Hepatocyte (in vitro differentiated cells): Measurements from ENCODE around the gene NAP1L1.

Experiments
- EZH2 ChIP-seq: fragments of 200-600 bp; sonication (generic); IDR thresholded peaks from 2 replicates; pipeline ENCODE4 v1.6.1; 2016; ENCODE audit warnings: antibody characterized with exemption, mild to moderate bottlenecking, borderline replicate concordance
- TF ChIP-seq, protein P1 (sequence below): fragments of 200-600 bp; sonication (generic); IDR thresholded peaks from 2 replicates; pipeline ENCODE4 v1.5.1; 2016; ENCODE audit warnings: antibody characterized with exemption, mild to moderate bottlenecking; ENCODE audit not compliant: poor library complexity

DNA sequence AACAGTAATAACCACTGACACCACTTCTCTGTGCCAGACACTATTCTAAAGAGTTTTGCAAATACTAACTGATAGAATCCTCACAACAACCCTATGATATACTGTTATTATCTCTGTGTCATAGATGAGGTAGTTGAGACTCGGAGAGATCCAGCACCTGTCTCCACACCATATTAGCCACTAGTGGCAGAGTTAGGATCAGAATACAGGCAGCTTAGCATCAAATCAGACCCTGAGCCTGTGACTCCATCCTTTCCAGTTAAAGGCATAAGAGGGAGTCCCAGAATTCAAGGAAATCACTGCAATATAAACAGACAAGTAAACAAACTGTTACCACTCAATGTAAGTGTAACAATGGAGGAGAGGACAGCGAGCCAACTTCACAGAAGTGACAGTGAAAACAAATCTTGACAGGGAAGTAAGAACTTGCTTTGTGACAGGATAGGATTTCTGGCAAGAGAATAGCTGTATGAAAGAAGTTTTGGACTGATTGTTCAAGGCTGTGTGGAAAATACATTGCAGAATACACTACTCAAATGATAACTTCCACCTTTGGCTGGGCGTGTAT, 11.7 kb upstream of the NAP1L1 start:
- TF ChIP-seq, protein P1, sequence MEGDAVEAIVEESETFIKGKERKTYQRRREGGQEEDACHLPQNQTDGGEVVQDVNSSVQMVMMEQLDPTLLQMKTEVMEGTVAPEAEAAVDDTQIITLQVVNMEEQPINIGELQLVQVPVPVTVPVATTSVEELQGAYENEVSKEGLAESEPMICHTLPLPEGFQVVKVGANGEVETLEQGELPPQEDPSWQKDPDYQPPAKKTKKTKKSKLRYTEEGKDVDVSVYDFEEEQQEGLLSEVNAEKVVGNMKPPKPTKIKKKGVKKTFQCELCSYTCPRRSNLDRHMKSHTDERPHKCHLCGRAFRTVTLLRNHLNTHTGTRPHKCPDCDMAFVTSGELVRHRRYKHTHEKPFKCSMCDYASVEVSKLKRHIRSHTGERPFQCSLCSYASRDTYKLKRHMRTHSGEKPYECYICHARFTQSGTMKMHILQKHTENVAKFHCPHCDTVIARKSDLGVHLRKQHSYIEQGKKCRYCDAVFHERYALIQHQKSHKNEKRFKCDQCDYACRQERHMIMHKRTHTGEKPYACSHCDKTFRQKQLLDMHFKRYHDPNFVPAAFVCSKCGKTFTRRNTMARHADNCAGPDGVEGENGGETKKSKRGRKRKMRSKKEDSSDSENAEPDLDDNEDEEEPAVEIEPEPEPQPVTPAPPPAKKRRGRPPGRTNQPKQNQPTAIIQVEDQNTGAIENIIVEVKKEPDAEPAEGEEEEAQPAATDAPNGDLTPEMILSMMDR = no peak
- no peak for TF ChIP-seq EZH2
